Measurements from ENCODE around the gene EIF2A.
"Not testable (repeated sequence)": the region's sequence is repeated elsewhere in the genome, so short reads cannot be mapped to it uniquely, and the experiment has no call there.

The EIF2A gene

DNA sequence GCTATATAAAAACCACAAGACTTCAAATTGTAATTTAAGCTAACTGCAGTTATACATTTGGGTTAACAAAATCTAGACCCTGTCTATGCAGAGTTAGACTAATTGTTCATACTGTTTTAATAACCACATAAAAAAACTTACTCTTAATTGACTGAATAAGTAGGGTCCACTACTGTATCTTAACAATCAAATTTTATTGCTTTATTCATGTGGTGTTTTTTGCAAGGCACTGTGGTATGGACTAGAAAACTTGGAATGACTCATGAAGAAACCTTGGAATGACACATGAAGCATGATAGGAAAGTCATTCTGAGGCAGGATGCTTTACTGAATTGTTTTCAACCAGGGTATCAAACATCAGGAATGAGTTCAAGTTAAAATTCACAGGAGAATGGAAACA, 2.5 kb upstream of the EIF2A start:
- no peak for DNase-seq

DNA sequence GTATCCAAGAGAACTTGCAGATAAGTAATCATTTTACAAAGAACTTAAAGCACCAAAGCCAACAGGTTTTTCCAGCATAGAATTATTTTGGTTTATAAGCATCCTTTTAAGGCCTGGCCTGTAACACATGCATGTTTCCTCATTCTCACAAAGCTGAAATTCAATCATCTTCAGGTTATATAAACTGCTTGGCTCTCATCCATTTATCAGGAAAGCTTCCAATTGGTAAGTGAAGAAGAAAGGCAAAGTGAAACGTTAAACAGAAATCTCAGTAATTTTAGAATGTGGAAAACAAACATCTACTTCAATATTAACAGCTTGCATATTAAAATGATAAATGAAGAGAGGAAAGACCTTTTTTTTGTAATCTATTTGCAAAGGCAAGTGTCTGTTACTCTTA, 1.9 kb upstream of the EIF2A start:
- DNase-seq: no peak

DNA sequence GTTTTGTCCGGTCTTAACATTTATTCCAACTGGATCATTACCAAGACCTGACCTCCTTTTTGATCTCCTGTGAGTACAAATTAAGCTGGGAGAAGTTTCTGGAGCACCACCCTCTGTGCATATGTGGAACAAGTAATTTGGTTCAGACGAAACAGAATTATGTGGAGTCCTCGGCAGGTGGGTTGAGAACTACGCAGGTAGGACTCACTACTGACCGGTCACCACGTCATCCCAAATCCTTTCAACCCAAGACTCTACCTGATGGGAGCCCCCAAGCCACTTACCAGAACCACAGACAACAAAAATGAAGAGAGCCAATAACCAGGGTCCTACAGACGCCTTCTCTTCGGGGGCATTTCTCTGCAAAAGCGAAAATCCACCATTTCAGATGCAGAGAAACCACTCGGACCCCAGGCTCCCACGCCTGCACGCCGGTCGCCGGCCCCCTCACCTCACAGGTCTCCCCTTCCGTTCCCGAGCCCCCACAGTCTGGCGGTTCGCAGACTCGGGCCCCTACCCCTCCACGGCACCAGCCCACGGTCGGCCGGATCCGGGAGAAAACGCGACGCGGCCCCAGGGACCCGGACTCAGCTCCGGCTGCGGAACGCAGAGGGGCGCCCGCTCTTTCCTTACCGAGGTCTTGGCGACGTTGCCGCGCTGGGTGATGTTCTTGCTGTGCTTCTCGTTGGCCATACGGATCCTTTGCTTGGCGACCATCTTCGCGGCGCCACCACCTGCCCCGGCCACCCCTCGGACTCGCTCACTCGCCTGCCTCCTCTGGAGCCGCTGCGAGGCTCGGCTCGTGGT, 965 bp upstream of the EIF2A start:
- DNase-seq: no peak

DNA sequence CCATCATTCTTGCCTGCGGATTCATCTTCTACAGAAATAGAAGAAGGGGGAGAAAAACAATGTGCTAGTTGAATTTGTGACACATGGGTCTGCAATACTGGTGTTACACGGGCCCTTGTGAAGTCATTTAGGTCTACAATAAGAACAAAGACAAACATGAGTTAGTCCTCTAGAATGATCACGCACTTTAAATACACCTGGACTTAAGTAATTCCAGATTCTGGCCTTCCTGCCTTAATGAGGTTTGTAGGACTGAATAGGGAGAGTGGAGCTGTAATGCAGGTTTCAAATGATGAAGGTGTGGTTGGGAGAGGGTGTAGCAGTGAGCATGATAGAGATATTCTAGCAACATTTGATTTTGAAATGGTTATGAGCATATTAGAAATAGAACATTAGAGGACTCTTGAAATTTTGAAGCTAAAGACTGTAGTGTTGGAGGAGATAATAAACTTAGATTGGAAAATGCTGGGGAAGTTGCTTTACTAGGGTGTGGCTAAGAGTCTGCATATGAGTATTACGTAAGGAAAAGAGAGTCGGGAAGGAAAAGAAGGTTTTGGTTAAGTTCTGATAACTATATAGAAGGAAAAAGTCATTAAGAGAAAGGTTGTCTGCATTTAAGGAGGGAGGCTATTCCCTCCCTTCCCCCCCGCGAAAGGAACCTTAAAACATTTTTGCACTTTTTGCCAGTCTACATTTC, 606 bp downstream of the EIF2A start:
- no peak for DNase-seq

DNA sequence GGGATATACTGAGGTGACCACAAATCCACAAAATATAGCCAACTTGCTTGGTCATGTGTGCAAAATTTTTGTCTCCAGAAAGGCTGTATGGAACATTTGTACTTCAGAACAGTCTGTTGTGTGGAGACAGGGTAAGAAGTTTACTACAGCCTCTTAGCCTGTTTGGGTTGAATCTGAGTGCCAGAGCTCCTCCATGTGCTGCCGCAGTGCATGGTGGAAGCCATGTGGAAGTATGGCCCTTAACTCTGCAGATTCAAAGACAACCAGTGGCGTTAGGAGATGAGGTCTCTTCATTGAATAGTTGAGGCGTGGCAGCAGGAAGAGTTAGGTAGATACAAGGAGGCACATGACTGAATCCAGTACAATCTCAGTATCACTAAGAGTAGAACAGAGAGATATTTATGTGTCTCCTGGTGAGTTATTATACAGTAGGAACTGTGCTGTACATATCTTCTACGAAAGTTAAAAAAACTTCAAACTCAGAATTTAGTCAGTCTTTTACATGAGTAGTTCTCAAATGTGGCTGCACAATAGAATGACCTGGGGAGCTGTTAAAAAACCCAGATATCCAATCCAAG, 9.4 kb downstream of the EIF2A start:
- DNase-seq: no peak

DNA sequence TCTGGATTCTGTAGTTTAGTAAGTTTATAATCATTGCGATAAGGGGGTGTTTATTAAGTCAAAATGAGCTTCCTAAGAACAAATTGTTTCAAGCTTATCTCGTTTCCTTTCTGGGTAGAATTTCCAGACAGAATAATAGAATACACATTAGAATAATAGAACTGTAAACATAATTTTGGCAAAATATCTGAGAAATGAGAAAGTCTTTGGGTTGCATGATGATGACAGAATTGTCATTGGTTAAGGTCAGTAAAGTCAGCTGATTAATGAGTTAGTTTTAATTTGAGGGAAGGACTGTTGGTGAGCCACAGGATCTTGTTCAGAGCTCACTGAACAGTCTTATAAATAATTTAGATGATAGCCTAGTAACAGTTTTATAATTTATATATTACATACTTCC, 10.2 kb downstream of the EIF2A start:
- DNase-seq: no peak

DNA sequence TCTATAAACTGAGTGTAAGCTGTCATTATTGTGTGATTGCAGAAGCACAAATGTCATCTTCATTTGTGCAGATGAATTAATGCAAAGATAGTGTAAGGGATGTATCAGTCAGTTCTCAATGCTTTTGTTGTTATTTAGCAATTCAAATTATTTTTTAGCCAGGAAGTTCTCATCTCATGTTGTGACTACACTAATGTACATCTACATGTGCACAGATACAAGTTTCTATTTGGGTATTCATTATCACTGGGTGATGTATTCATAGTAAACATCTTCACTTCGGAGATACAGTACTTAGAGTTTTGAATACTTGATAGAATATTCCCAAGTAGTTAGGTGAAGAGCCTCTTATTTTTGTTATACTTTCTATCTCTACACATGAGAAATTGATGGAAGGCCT, 11.1 kb downstream of the EIF2A start:
- DNase-seq: no peak

DNA sequence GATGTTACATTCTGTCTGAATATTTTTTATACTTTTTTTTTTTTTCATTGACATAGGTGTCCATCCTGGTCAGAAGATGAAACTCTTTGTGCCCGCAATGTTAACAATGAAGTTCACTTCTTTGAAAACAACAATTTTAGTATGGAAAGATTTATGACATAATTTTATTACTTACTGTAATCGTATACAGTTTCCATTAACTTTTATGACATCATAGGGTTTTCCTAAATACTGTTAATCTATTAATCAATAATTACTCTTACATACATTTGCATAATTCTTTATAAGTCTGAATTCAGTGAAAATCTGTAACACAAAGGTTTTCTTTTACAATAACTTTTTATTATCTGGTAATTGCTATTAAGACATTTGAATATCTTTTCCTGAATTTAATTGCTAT, 17.7 kb downstream of the EIF2A start:
- no peak for DNase-seq

DNA sequence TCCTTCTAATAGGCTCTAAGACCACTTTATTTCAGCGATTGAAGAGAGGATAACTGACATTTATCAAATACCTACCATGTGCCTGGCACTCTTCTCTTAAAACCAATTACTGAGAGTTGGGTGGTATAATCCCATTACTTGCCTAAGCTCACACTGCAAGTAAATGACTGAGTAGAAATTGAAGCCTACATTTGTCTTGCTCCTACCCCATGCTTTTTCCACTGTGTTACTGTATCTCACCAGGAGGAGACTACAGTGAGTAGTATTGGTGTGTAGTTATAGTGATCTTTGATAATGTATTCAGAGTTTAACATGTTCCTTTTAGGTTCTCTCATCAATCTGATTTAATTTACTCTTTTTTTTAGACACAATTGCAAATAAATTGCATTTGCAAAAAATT, 20.7 kb downstream of the EIF2A start:
- DNase-seq: no peak

DNA sequence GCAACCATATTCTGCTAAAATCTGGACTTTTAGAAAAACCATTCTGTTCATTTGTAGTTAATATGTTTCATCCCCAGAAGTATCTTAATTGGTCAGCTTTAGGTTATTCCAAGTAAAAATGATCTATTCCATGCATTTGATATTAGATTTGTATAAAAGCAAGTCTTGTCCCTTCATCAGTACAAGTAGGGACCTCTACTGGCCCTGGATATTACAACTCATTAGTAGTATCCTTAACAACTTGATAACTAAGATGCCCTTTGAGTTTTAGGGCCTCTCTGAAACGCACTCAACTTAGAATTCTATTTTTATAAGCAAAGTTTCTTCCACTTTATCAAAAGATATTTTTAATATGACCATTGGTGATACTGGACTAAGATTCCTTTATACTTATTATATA, 31.3 kb downstream of the EIF2A start:
- DNase-seq: no peak

DNA sequence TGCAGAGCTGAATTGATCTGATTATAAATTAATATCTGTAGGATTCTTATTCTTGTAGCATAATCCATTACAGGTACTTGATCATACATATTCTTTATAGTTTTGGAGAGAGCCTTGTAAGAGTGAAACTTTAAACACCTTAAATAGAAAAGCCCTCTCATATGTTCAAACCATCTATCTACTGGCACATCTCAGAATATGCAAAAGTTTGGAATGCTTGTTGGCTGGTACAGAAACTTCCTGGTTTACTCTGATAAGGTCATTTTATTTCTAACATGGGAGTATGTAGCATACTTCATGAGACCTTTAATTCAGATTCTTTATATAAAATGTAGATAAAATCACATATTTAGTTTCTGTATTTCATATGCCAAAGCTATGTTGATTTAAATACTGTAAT, 34.6 kb downstream of the EIF2A start:
- DNase-seq: no peak

DNA sequence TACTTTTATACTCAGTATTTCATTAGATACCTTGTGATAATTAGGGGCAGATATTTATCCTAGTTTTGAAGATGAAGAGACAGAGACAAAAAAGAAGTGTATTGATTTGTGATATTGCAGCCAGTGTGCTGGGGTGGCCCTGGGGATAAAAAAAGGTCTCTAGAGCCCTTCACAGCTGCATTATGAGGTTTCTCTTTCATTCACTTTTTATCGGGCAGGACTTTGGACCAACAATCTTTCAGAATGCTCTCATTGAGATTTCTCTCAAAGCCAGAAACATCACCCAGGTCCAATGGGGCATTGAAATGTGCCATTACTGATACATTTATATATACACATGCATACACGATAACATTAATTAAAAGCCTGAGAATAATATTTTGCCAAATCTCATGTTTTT, 36.0 kb downstream of the EIF2A start:
- no peak for DNase-seq

DNA sequence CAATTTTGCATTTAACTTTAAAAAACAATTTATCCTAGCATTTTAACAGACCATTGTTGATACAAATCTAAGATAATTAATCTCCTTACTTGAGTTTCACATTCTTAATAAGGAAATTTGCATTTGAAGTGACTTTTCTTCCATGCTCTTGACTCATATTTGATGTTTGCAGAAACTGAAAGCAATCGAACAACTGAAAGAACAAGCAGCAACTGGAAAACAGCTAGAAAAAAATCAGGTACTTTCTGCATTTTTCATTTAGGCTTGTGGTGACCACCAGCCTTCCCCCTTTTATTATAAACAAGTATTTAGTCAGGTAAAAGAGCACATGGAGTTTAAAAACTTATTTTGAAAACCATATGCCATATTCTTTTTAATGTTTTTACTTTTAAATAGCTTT, 36.4 kb downstream of the EIF2A start:
- no peak for DNase-seq

DNA sequence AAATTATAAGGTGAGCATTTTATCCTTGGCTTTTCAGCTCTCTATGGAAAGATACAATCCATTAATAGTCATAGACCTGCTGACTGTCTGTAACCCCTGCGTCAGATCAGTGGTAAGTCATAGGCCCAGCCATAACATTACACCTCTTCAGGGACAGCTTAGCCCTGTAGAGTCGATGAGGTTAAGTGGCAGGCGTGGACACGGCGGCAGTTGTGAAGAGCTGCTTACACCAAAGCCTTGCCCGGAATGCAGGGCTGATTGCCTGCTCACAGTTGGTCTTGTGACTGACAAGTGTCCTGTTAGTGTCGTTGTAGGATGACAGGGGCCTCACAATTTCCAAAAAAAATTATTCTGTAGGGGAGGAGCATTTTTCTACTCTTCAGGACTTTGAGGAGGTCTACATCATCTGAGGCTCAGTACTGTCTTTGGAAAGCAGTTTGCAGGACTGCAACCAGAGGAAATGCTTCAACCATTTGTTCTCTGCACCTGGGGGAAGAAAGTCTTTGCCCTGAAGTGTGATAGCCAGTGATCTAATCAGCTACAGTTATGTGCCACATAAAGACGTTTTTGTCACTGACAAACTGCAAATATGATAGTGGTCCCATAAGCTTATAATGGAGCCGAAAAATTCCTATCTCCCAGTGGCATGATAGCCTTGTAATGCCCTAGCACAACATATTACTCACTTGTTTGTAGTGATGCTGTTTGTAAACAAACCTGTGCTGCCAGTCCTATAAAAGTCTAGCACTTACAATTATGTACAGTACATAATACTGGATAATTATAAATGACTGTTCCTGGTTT, 41.6 kb downstream of the EIF2A start:
- DNase-seq: no peak

DNA sequence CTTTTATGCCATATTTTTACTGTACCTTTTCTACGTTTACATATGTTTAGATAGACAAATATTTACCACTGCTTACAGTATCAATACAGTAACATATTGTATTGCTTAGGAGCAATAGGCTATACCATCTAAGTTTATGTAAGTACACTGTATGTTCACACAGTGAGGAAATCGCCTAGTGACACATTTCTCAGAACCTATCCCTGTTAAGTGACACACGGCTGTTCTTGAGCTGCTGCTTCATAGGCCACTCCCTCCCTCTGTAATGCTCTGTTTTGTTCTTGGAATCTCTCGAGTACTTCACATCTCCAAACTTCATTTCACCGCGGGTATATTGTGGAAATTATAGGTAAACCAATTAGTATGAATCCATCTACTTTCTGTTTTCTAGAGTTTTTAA, 43.2 kb downstream of the EIF2A start:
- no peak for DNase-seq

DNA sequence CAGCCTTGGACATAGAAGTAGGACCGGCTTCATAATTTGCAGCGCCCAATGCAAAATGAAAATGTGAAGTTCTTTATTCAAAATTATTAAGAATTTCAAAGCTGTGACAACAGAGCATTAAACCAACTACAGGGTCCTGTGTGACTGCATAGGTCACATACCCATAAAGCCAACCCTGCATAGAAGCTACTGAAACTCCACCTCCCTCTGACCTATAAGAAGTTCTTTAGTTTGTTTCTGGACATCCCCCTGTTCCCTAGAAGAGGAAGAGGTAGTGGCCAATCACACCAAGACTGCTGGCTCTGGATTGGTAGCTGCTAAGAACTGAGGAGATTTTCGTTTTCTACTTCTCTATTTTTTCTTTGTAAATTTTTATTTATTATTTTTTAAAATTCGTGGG, 47.6 kb downstream of the EIF2A start:
- DNase-seq: no peak

DNA sequence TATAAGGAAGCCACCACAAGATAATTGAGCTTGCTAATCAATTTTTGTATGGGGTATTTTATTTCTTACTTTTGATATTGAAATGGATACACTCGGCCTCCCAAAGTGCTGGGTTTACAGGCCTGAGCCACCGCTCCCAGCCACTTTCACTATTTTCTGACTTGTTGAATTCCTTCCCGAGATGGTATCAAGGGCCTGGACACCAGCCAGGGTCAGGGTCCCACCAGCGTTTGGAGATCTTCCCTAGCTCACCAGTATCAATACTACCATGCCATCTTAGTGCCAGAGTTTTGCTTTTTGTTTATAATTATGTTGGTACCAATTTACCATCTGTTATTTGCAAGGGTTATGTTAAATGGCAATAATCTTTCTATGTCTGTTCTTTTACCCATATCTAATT, 51.1 kb downstream of the EIF2A start:
- DNase-seq: no peak

DNA sequence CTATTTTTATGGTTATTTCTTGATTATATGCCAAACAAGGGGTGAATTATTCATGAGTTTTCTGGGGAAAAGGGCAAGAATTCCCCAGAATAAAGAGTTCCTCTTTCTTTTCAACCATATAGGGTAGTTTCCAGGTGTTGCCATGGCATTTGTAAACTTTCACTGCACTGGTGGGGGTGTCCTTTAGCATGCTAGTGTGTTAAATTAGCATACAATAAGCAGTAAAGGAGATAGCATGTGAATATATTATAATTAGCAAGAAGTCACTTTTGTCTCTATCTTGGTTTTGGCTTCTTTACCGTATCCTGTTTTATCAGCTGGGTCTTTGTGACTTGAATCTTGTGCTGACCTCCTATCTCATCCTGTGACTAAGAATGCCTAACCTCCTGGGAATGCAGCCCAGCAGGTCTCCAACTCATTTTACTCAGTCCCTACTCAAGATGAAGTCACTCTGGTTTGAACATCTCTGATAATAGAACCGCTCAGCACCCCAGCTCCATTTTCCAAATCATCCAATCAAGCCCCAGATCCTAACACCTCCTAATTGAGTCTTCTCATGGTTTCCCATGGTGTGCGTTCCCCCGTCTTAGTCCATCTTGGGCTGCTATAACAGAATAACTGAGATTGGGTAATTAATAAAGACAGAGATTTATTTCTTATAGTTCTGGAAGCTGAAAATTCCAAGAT, 53.2 kb downstream of the EIF2A start:
- no peak for DNase-seq

DNA sequence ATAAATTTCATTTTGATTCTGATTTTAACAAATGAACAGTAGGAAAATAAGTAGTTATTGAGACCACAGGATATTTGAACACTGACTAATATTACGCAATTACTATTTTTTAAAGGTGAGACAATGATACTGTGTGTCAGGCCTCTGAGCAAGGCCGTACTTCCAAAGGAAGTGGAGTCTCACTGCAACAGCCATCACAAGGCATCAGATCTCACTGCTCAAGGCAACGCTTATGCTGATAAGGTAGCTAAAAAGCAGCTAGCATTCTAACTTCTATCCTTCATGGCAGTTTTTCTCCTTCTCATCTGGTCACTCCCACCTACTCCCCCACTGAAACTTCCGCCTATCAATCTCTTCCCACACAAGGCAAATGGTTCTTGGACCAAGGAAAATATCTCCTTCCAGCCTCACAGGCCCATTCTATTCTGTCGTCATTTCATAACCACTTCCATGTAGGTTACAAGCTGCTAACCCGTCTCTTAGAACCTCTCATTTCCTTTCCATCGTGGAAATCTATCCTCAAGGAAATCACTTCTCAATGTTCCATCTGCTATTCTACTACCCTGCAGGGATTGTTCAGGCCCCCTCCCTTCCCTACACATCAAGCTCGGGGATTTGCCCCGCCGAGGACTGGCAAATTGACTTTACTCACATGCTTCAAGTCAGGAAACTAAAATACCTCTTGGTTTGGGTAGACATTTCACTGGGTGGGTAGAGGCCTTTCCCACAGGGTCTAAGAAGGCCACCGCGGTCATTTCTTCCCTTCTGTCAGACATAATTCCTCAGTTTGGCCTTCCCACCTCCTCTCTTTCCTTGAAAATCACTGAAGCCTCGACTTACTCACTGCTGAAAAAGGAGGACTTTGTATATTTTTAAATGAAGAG, 54.3 kb downstream of the EIF2A start:
- not testable (repeated sequence) for DNase-seq

DNA sequence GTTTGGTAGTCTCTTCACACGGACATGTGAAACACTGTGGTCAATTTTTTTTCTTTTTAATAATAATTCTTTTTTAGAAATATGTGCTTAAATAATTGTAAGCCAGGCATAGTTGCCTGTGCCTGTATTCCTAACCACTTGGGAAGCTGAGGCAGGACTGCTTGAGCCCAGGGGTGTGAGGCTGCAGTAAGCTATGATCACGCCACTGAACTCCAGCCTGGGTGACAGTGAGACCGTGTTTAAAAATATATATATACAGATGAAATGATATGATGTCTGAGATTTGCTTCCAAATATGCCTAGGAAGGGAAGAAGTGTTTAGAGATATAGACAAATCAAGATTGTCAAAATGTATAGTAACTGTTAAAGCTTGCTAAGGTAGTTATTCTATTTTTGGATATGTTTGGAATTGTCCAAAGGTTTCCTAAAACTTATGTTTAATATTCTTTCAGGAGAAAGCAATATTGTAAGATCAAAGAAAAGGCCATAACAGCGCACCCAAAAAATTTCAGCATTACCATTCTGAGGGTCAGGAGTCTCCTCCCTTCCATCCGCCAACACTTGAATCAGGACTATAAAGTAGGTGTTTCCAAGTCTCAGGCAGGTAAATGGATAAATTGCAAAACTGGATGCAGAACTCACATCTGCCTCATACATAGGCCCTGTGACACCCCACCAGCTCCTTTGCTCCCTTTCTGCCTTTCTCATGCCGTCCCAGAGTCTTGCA, 56.0 kb downstream of the EIF2A start:
- no peak for DNase-seq
